G401.6 (cell line): ENCODE results near the gene ARHGEF37.

Experiments used
- FAIRE-seq: peaks from 2 replicates; lab custom pipeline; 2012; peaks lifted over from hg19 to GRCh38; lab: Jason Lieb, UNC

Gene ARHGEF37

DNA sequence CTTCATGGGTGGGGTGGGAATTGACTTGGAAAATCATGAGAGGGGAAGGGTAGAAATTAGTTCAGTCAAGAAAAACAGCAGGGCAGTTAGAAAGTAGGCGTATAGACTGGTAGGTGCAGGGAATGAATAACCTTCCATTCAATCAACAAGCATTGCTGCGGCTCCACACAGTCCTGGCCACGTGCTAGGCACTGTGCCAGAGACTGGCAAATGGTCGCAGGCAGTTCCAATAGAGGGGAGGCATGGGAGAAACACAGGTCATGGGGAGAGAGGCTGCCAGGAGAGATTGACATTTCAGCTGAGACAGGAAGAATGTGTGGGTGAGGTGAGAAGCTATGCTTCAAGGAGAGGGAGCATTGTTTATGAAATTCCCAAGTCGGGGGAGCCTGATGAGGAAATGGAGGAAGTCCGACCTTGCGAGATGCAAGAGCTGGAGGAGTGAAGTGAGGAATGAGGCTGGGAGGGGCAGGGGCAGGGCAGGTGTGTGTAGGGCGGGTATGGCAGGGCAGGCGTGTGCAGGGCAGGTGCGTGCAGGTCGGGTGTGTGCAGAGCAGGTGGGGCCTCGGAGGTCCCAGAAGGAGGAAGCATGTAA lies 94.4 kb downstream of the ARHGEF37 start:
- FAIRE-seq = no peak

DNA sequence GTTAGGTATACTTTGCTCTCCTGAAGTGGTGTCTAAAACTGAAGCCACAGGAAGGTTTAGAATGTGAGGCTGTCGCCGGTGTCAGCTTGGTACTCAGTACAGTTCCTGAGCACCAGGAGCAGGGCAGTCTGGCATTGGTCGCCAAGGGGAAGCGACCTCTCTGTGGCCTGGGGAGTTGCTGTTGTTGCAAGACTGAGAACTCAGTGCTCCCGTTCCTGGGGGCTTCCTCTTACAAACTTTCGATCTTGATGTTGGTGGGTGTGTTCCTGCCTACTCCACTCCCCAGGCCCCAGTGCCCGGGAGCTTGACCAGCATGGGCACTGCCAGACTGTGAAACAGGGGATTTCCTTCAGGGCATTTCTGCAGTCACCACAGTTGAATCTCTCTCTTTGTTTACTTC lies 96.4 kb downstream of the ARHGEF37 start:
- no peak for FAIRE-seq

- FAIRE-seq = no peak
Measured at GRCh38 chr5:149679876-149680809, 98.8 kb downstream of the ARHGEF37 start.

GRCh38 chr5:149680810-149681221 lies 99.5 kb downstream of the ARHGEF37 start:
- FAIRE-seq = no peak

DNA sequence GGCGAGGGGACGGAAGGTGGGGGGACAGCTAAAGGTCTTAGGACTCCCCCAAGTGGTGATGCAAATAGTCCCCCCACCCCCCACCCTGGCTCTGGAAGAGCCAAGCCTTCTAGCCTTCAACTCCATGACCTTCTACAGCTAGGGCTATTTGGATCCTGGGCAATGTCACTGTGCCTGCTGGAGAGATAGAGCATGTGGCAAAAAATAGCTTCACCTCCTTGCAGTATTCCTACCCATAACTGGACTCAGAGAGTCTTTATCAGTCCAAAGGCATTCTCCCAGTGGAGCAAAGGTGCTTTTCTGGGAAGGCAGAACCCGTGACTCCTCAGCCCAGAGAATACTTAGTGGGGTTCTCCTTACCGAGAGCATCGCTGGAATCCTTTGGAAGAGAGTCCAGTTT lies 100.0 kb downstream of the ARHGEF37 start:
- no peak for FAIRE-seq

GRCh38 chr5:149681922-149682321 lies 100.6 kb downstream of the ARHGEF37 start:
- no peak for FAIRE-seq

DNA sequence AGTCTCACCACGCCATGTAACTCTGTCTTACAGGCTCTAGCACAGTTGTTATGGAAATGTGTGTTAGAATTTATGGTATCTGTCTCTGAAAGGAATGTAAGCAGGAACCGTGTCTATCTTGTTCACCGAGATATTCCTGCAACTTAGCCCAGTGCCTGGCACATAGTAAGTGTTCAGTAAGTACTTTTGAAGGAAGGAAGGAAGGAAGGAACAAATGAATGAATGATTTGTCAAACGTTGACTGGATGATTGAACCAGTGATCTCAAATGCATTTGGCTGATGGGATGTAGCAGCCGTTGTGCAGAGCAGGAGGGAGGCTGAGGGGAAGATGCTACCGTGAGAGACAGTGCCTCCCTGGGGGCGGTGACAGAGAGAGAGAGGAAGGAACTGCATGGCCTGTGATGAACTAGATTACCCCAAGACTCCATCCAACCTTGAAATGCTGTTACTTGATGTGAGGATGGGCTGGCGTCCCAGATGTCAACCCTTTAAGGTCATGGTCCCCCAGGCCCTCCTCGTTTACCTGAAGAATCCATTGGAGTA lies 101.3 kb downstream of the ARHGEF37 start:
- FAIRE-seq = no peak

DNA sequence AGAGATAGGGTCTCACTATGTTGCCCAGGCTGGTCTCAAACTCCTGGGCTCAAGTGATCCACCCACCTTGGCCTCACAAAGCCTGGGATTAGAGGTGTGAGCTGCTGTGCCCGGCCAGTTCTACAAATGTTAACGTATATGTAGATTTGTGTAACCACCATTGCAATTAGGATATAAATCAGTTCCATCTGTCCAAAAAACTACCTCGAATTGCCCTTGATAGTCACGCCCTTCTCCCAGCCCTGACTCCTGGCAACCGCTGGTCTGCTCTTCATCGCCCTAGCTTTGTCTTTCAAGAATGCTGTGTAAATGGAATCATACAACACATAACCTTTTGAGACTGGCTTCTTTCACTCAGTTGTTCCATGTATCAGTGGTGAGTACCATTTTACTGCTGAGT lies 102.7 kb downstream of the ARHGEF37 start:
- no peak for FAIRE-seq

DNA sequence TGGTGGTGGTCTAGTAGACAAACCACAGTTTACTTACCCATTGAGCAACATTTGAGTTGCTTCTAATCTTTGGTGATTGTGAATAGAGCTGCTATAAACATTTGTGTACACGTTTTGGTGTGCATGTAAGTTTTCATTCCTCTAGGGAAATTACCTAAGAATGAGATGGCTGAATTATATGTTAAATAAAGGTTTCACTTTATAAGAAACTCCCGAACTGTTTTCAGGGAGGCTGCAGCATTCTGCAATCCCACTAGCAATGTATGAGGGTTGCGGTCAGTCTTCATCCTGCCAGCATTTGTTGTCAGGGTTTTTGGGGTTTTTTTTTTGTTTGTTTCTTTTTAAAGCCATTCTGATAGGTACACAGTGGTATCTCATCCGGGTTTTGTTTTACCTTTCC lies 103.1 kb downstream of the ARHGEF37 start:
- no peak for FAIRE-seq
